Astrocyte (in vitro differentiated cells and primary cell): ENCODE data around the gene PLCB4. TPM values are rescaled to one million over a fixed set of nuclear protein-coding genes. Genes with fewer than 3 reads are reported as not detected.

Source experiments
- DNase-seq: peaks from one replicate; pipeline ENCODE4 v3.0.0-alpha.2; 2010; ENCODE audit warnings: low read depth
- FAIRE-seq: peaks from 2 replicates; lab custom pipeline; 2011; peaks lifted over from hg19 to GRCh38; lab: Jason Lieb, UNC
- H2AFZ ChIP-seq: 2 replicates; pipeline ENCODE4 v1.6.0; 2012; ENCODE audit warnings: low read depth, low read length, inconsistent platforms
- H3K27ac ChIP-seq: 2 replicates; pipeline ENCODE4 v1.5.1; 2011; ENCODE audit warnings: low read depth, low read length, inconsistent platforms
- H3K27me3 ChIP-seq: 2 replicates; pipeline ENCODE4 v1.6.0; 2011; ENCODE audit warnings: low read length, inconsistent platforms; ENCODE audit not compliant: insufficient read depth
- H3K36me3 ChIP-seq: 2 replicates; pipeline ENCODE4 v1.5.1; 2011; ENCODE audit warnings: low read length, inconsistent platforms; ENCODE audit not compliant: insufficient read depth
- H3K4me1 ChIP-seq: 2 replicates; pipeline ENCODE4 v1.5.1; 2011; ENCODE audit warnings: low read length, inconsistent platforms; ENCODE audit not compliant: insufficient read depth
- H3K4me2 ChIP-seq: 2 replicates; pipeline ENCODE4 v1.6.0; 2012; ENCODE audit warnings: low read length, inconsistent platforms
- H3K4me3 ChIP-seq: 2 replicates; pipeline ENCODE4 v1.5.1; 2011; ENCODE audit warnings: low read depth, mild to moderate bottlenecking, low read length, inconsistent platforms; ENCODE audit not compliant: insufficient read depth
- H3K79me2 ChIP-seq: 2 replicates; pipeline ENCODE4 v1.6.0; 2012; ENCODE audit warnings: mild to moderate bottlenecking, low read length, inconsistent platforms; ENCODE audit not compliant: insufficient read depth
- H3K9ac ChIP-seq: 2 replicates; pipeline ENCODE4 v1.6.0; 2012; ENCODE audit warnings: mild to moderate bottlenecking, low read length, inconsistent platforms
- H3K9me3 ChIP-seq: 2 replicates; pipeline ENCODE4 v1.5.1; 2012; ENCODE audit warnings: low read depth, mild to moderate bottlenecking, low read length, inconsistent platforms; ENCODE audit not compliant: insufficient read depth
- H4K20me1 ChIP-seq: 2 replicates; pipeline ENCODE4 v1.6.0; 2012; ENCODE audit warnings: low read length, inconsistent platforms; ENCODE audit not compliant: insufficient read depth
- H3K27ac Mint-ChIP-seq: one replicate; pipeline ENCODE4 v1.8.0; 2021; ENCODE audit warnings: mild to moderate bottlenecking, mixed read lengths; ENCODE audit not compliant: unreplicated experiment
- H3K27me3 Mint-ChIP-seq: one replicate; pipeline ENCODE4 v1.8.0; 2021; ENCODE audit warnings: low read depth, mixed read lengths; ENCODE audit not compliant: unreplicated experiment
- H3K36me3 Mint-ChIP-seq: one replicate; pipeline ENCODE4 v1.8.0; 2021; ENCODE audit warnings: low read depth, mixed read lengths; ENCODE audit not compliant: unreplicated experiment
- H3K4me1 Mint-ChIP-seq: one replicate; pipeline ENCODE4 v1.8.0; 2021; ENCODE audit warnings: low read depth, mixed read lengths; ENCODE audit not compliant: unreplicated experiment
- H3K4me3 Mint-ChIP-seq: one replicate; pipeline ENCODE4 v1.8.0; 2021; ENCODE audit warnings: mild to moderate bottlenecking, moderate library complexity, mixed read lengths; ENCODE audit not compliant: unreplicated experiment
- H3K9me3 Mint-ChIP-seq: one replicate; pipeline ENCODE4 v1.8.0; 2021; ENCODE audit warnings: mild to moderate bottlenecking, mixed read lengths; ENCODE audit not compliant: unreplicated experiment
- EZH2 ChIP-seq: IDR thresholded peaks from 2 replicates; pipeline ENCODE4 v1.6.1; 2012; ENCODE audit warnings: mild to moderate bottlenecking, low read length, inconsistent platforms; ENCODE audit not compliant: insufficient read depth
- total RNA-seq: library from RNA; stranded (reverse); gene quantifications from 2 replicates; pipeline ENCODE4 v1.2.1, GENCODE V29; 2021
- TF ChIP-seq, protein P1 (sequence below): IDR thresholded peaks from 2 replicates; pipeline ENCODE4 v1.5.1; 2011; ENCODE audit warnings: low read depth, mild to moderate bottlenecking, inconsistent platforms, low read length, moderate library complexity; ENCODE audit not compliant: insufficient read depth

Gene PLCB4
- total RNA-seq, 1 donor from 2014 or later: 58.2 TPM

GRCh38 chr20:9204979-9205378 is 136.1 kb downstream of the PLCB4 start:
- no peak overlapping the region for H3K27ac Mint-ChIP-seq
- Histone ChIP-seq H3K4me2 (no peak overlapping the region), H4K20me1 (no peaks in the 10 kb centered on the region), H3K27me3 (no peaks in the 10 kb centered on the region), H3K9me3 (no peaks in the 10 kb centered on the region), H3K36me3 (no peaks in the 10 kb centered on the region), H3K27ac (no peak overlapping the region), H3K4me3 (no peak overlapping the region), H3K9ac (no peak overlapping the region), H2AFZ (no peak overlapping the region), H3K4me1 (peaks cover 6% of the 10 kb centered on the region), H3K79me2 (no peaks in the 10 kb centered on the region)
- H3K4me3 Mint-ChIP-seq: no peak overlapping the region
- H3K4me1 Mint-ChIP-seq: peaks cover 36% of the 10 kb centered on the region
- no peak for FAIRE-seq
- TF ChIP-seq EZH2: no peak
- TF ChIP-seq, protein P1, sequence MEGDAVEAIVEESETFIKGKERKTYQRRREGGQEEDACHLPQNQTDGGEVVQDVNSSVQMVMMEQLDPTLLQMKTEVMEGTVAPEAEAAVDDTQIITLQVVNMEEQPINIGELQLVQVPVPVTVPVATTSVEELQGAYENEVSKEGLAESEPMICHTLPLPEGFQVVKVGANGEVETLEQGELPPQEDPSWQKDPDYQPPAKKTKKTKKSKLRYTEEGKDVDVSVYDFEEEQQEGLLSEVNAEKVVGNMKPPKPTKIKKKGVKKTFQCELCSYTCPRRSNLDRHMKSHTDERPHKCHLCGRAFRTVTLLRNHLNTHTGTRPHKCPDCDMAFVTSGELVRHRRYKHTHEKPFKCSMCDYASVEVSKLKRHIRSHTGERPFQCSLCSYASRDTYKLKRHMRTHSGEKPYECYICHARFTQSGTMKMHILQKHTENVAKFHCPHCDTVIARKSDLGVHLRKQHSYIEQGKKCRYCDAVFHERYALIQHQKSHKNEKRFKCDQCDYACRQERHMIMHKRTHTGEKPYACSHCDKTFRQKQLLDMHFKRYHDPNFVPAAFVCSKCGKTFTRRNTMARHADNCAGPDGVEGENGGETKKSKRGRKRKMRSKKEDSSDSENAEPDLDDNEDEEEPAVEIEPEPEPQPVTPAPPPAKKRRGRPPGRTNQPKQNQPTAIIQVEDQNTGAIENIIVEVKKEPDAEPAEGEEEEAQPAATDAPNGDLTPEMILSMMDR: no peak
- peaks cover 2% of the 10 kb centered on the region for H3K36me3 Mint-ChIP-seq
- H3K27me3 Mint-ChIP-seq: no peaks in the 10 kb centered on the region
- H3K9me3 Mint-ChIP-seq: no peaks in the 10 kb centered on the region
- no peak for DNase-seq

GRCh38 chr20:9206486-9206885 is 137.6 kb downstream of the PLCB4 start:
- no peak overlapping the region for H3K4me2 ChIP-seq
- H3K27me3 ChIP-seq: no peaks in the 10 kb centered on the region
- no peak overlapping the region for H3K4me3 ChIP-seq
- FAIRE-seq (no peak), DNase-seq (no peak)
- H3K36me3 ChIP-seq: no peaks in the 10 kb centered on the region
- H3K9me3 ChIP-seq: no peaks in the 10 kb centered on the region
- Mint-ChIP-seq H3K9me3 (no peaks in the 10 kb centered on the region), H3K4me1 (peaks cover 39% of the 10 kb centered on the region), H3K27ac (no peak overlapping the region), H3K36me3 (peaks cover 2% of the 10 kb centered on the region), H3K4me3 (no peak overlapping the region), H3K27me3 (no peaks in the 10 kb centered on the region)
- no peak overlapping the region for H3K9ac ChIP-seq
- TF ChIP-seq EZH2: no peak
- TF ChIP-seq, protein P1: no peak
- H3K4me1 ChIP-seq: no peaks in the 10 kb centered on the region
- no peak overlapping the region for H2AFZ ChIP-seq
- H3K79me2 ChIP-seq: no peaks in the 10 kb centered on the region
- no peak overlapping the region for H3K27ac ChIP-seq
- no peaks in the 10 kb centered on the region for H4K20me1 ChIP-seq

- H3K79me2 ChIP-seq: no peaks in the 10 kb centered on the region
- FAIRE-seq (peak; percentile 54), DNase-seq (no peak)
- no peak overlapping the region for H3K9ac ChIP-seq
- H3K9me3 Mint-ChIP-seq: no peaks in the 10 kb centered on the region
- H3K4me1 Mint-ChIP-seq: peaks cover 36% of the 10 kb centered on the region
- no peaks in the 10 kb centered on the region for H3K9me3 ChIP-seq
- H3K27ac ChIP-seq: no peak overlapping the region
- H3K4me2 ChIP-seq: no peak overlapping the region
- H3K27me3 ChIP-seq: no peaks in the 10 kb centered on the region
- peaks cover 2% of the 10 kb centered on the region for H3K36me3 Mint-ChIP-seq
- no peak overlapping the region for H3K4me3 ChIP-seq
- H3K4me1 ChIP-seq: no peaks in the 10 kb centered on the region
- no peak for TF ChIP-seq EZH2
- TF ChIP-seq, protein P1: no peak
- H4K20me1 ChIP-seq: no peaks in the 10 kb centered on the region
- H3K4me3 Mint-ChIP-seq: no peak overlapping the region
- no peaks in the 10 kb centered on the region for H3K27me3 Mint-ChIP-seq
- H2AFZ ChIP-seq: no peak overlapping the region
- H3K27ac Mint-ChIP-seq: no peak overlapping the region
- no peaks in the 10 kb centered on the region for H3K36me3 ChIP-seq
Measured at GRCh38 chr20:9207253-9207652, 138.4 kb downstream of the PLCB4 start.
